GM23248 (cell line): ENCODE data around the gene HIP1.

Experiments
- EZH2 ChIP-seq: fragments of 200-600 bp; sonication (generic); IDR thresholded peaks from 2 replicates; pipeline ENCODE4 v1.6.1; 2018; ENCODE audit warnings: antibody characterized with exemption, mild to moderate bottlenecking; ENCODE audit not compliant: insufficient read depth, poor library complexity, severe bottlenecking
- EZH2phosphoT487 ChIP-seq: fragments of 200-600 bp; sonication (generic); IDR thresholded peaks from 2 replicates; pipeline ENCODE4 v1.6.1; 2018; ENCODE audit warnings: antibody characterized with exemption, moderate library complexity, mild to moderate bottlenecking, low read depth; ENCODE audit not compliant: insufficient read depth

DNA sequence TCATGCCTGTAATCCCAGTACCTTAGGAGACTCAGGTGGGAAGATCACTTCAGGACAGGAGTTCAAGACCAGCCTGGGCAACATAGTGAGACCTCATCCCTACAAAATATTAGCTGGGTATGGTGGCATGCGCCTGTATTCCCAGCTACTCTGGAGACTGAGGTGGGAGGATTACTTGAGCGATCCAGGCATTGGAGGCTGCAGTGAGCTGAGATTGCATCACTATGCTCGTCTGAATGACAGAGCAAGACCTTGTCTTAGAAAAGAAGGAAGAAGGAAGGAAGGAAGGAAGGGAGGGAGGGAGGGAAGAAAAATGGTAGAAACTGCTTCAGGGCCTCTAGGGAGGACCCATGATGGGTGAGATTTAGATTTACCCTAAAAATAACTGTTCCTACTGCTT, 134.3 kb downstream of the HIP1 start:
- TF ChIP-seq EZH2 = no peak
- TF ChIP-seq EZH2phosphoT487 = no peak
